NOMO-1 treated with DMSO at 0.1 percent for 48 hours (cell line): ENCODE results near the gene HOXD8.

Source experiments
- DNase-seq: peaks from one replicate; lab custom pipeline; 2025; ENCODE audit not compliant: unreplicated experiment; lab: John Stamatoyannopoulos, UW

HOXD8 gene

DNA sequence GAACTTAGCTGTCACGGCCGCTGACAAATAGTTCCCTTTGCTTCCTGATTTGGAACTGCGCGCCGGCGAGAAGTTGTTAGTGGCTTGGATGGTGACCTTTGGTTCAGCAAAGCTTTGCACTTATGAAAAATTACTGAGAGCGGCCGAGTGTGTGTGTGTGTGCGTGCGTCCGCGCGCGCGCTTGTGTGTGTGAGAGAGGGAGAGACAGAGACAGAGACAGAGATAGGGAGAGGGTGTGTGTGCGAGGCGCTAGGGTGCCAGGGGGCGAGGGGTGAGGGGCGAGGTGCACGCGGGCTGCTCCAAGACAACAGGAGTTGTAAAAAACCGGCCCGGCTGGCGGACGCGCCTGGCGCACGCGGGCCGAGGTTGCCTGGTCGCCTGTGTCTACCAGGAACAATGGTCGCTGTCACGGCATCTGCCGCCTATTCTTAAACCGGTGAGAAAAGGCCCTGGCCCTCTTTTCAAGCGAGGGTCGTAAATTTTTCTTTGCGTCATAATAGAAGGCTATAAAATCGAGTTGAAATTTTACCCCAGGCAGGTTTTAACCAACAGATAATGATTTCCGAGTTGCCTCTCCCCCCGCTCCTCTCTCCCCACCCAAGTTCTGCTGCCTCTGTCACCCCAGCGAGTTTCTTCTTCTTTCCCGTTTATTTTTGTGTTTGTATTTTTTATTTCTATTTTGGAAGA lies 28.1 kb downstream of the HOXD8 start:
- DNase-seq = no peak

DNA sequence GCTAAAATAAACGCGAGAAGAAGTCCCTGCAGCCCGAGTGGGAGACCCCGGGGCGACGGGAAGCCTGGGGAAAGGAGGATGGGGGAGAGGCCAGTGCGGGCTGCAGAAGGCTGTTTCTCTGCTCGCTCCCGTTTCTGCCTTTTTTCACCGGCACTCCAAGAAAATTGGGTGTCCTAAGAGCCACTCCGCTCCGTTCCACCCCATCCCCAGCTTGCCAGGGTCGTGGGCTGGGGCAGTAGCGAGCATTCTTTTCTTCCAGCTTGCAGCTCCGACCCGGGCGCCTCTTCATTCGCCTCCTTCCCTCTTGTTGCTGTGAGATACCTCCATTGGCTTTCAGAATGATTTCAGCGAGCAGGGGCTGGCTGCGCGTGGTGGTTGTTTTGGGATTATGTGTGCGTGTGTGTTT lies 28.7 kb downstream of the HOXD8 start:
- no peak for DNase-seq

DNA sequence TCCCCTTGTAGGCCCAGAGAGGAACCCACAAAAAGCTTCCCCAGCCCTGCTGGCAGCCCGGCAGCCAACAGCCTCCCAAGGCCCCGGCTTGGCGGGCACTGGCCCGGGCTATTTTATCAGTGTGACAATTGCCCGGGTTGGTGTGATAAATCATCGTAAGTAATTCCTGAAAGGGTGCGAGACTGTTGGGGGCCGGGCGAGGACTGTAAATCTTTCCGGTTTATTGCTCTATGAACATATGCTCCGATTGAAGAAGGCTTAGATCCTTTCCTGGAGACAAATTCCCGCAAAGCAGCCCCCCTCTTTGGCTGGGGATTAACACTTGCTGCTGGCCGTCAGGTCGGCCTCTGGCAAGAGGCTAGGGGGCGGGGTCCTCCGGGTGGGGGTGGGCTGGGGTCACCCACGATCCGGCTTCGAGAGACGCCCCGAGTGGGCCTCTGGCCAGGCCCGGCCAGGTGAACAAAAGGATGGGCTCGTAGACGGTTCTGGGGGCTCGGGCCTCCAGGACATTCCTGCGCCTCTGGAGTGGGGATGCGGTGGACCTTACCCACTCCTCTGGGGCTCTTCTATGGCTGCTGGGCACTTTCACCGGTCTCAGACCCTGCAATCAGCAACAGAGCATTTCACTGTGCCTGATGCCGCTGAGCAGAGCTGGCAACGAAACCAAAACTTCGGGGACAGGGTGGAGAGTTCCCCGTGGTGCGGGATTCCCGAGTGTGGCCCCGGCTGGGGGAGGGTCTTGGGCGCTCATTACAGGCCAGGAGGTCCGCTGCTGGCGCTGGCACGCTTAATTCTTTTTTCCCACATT lies 29.6 kb downstream of the HOXD8 start:
- DNase-seq = no peak

DNA sequence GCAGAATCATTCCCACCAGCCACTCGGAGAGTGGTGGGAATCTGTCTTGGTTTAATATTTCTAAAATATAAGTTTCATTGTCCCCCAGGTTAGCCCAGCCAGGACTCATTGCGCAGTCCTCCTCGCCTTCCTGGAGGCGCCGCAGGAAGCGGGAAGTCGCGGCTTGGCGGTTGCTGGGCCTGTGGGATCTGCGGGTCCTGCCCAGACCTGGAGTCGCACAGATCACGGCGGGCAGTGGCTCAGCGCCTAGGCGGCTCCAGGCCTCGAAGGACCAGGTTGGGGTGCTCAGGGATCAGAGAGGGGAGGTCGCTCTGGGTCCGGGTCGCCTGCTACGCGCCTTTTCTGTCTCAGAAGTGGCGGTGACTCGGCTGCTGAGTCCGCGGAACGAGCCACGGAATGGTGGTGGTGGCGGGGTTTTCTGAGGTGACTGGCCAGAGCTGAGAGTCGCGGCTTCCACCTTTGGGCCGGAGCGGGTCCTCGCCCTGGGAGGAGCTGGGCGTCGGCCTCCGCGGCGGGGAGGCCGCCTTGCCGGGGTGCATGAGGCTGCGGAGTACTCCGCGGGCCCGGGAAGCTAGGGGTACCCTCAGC lies 30.3 kb downstream of the HOXD8 start:
- no peak for DNase-seq

DNA sequence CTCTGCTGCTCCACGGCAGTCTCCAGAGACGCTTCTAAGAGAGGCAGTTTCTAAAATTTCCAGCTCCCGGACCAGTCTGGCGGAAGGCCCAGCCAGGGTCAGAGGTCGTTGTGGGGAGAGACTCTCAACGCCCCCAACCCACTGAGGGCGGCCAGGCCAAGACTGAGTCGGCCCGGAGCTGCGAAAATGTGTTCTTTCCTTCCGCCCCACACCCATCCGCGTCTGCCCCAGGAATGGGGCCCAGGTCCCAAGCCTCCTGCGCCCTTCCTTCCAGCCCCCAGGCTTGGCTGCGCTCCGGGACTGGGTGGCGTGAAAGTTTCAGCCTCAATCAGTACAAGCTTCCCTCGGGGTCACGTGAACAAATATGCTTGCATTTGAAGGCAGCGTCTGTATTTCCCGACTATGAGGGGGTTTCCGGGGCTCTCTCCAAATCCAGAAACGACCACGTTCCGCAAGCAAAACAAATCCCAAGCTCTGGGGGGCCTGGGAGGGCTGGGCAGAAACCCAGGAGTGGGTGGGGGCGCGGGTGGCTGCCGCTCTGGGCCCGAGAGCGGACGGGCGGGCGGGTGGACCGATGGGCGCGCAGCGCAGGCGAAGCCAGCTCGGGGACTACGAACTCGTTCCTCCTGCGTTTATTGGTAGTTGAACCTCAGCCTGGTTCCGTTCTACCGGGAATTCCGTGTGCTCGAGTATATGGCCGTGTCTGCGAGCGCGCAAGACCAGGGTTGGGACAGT lies 30.9 kb downstream of the HOXD8 start:
- DNase-seq = no peak

DNA sequence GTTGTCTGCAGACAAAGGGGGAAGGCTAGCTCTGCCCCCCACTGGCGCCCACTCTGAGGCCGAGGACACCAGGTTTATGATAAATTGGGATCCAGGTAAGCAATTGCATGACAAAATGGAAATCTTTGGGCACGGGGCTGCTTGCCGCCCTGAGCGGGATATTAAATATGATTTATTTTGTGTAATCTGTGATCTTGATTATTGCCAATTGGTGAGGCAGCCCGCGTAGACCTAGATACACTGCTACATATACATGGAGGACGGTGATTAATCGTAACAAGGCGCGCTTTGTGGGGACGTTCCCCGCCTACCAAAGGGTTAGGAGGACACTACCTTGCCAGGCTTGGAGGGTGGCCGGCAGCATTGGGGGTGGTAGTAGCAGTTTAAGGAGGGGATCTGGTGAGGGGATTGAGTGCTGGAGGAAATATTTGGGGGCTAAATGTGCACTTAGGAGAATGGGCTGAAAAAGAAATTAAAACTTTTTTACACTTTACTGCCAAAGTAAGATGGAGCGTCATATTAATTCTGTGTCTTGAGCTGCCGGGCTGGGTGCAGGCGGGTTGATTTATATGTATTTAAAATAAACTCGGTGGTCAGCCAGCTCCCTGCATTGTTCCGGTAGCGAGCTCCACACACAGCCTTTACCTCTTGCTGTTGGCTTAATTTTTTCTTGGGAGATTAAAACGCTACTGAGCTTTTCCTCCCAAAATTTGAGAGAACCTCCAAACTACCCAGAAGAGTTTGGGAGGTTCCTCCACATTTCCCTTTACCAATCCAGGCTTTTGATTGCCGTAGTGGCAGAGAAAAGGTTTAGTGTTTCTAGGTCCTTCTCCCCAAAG lies 31.7 kb downstream of the HOXD8 start:
- no peak for DNase-seq

DNA sequence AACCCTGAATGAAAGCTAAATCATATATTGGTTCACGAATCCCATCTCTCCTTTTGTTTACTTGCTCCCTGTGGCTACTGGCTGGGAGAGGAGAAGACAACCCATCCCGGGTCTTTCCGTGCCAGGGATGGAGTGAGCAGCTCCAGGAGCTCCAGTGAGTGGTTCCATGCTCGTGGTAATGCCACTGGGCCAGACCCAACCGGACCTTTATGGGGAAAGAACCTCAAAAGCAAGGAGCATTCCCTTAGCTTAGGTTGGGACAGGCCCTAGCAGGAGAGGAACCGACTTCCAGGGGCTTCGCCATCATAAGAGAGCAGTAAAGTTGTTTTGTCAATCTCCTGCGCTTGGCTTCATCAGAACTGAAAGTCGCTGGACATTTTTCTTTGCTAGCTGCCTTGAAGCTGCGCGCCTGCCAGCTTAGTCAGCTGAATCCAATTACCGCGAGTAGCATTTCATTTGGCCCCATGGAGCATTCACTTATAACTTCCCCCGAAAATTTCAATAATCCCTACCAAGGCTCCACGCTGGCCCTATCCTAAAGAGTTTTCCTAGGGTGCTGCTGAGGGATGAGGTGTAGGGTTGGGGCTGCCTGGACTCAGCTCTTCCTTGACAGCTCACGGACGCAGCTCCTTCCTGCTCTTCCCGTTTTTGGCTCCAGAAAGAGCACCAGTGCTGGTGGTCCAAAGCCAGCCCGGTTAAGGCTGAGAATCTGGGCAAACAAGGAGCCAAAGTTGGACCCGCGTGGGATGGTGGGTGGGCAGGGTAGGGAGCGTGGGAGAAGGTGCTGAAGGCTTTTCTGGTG lies 32.5 kb downstream of the HOXD8 start:
- DNase-seq = no peak

DNA sequence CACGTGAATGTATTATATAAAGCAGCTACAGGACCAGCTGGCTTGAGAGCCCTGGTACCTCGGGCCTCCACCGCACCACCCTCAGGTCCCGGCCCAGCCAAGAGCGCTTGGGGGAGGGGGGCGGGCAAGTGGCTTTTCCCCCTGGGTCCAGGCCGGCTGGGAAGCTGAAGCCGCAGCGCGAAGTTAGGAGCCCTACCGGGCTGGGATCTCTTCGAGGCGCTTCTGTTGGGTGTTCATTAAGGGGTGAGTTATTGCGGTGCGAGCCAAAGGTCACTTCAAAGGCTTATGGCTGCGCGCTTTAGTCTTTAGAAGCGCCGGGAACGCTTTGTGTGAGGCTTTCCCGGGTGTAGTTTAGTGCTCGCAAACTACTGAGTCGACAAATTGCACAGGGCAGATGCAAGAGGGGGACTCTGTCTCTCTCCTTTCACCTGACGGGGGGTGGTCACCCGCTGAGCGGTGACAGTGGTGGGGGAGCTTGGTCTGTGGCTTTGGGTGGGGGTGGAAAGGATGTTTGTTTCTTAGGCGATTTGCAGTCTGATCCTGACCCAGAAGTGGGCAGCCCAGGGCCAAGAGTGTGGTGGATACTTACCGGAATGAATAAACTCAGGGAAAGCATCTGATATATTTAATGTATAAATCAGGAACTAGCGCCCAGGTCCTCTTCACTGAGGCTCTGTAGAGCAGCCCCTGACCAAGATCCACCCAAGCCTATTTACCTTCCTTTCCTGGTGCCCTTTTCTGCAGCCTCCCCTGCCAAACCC lies 33.6 kb downstream of the HOXD8 start:
- DNase-seq = no peak

DNA sequence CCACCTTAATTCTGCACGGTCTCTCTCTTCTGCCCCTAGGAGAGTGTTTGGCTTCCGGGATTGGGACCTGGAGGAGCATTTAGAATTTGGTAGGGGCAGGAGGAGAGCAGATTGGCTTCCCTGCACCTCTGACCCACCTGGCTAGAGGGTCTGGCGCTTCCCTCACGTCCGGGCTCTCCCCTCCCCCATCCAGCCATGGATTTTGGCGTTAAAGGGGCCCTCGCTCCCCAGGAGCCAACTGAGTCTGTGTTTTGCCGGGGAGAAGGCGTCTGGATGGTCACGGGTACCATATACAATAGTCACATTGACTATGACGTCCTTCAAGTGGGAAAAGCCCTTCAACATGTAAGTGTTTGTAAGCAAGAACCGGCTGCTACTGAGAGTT lies 34.2 kb downstream of the HOXD8 start:
- DNase-seq = no peak

DNA sequence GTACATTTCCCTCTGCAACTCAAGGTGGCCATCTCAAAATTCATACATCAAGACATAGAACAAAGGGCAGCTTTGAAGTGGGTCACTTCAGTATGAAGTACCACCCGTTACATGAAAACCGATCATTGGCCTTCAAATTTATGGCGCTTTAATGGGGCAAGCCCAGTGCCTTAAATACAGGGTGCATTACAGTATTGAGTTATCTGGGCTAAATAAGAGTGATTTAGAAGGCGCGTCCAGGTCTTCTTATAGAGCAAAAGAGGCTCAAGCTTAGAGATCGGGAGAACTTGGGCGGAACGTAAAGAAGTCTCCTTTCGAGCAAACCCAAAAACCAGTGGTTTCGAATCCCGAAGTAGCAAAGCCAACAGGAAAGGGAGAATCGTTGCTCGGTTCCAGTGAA lies 34.7 kb downstream of the HOXD8 start:
- DNase-seq = no peak

DNA sequence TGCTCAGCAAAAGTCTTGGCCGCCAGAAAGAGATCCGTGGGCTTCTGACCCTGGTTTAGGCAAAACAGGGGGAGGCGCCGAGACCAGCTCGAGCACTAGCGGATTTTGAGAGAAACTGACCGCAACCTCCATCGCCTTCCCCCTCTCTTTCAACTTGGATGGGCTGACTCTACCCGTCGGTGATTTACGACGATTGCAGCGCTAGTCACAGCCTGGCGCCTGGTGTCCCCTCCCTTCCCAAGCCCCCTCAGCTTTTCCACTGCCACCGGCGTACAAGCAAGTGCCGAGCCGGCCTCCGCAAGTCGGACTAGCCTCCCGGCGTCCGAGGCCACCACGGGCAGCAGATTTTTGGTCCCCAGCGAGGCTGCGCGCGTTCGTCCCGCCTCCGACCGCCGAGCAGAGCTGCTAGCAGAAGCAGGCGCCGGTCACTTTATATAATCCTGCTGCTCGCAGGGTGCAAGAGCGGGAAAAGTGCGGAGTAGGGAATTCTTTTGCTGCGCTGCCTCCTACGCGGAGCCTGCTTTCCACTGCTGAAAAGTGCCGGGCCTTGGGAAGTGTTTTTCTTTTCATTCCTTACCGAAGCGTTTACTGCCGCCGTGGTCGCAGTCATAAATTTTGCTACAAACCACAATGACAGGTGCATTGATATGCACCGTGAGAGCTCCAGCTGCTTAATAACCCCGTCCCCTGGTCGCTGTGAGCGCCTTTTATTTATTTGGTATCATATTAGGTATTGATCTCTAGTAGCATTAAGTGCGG lies 35.3 kb downstream of the HOXD8 start:
- DNase-seq = no peak

DNA sequence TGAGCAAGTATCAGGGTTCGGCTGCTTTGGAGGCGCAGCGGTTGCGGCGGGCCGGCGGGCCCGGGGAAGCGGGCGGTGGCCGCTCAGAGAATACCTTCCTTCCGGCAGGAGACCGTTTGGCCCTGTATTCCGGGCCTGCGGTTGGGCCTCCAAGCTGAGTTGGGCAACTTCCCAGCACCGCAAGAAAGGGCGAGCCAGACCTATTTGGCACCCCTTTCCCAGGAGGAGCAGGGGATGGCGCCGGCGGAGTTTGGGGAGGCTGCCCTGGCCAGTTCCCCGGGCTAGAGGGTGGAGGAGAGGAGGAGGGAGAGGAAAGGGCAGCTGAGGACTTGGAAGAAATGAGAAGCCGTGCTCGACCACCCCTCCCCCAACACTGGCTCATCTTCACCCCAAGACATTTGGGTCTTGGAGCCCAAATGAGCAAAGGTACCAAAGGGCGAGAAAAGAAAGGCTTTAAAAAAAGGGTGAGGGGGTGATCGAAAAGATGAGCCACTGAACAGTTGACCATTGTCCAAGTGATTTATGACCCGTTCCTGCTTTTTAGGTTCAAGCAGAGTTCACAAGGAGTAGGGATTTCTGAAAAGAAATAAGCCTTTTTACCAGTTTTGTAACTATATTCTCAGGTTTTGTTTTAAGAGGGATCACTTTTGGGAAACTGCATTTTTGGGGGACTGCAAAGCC lies 36.0 kb downstream of the HOXD8 start:
- no peak for DNase-seq

DNA sequence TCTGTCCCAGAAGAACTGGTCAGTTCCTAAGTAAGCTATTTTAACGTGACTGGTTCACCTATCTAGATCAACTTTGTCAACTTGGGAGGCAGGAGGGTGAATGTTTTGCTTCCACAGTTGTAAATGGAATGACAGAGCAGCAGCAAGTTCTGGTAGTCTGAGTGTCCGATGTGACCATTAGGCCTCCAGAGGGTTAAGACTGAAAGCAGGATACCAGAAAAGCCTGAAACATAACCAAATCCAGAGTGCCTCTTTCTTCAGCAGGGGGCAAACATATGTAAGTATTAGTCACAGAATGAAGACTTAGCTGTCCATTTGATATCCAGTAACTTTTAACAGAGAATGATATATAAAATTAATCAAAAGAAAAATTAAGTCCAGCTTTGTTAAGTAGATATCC lies 36.8 kb downstream of the HOXD8 start:
- DNase-seq = no peak

DNA sequence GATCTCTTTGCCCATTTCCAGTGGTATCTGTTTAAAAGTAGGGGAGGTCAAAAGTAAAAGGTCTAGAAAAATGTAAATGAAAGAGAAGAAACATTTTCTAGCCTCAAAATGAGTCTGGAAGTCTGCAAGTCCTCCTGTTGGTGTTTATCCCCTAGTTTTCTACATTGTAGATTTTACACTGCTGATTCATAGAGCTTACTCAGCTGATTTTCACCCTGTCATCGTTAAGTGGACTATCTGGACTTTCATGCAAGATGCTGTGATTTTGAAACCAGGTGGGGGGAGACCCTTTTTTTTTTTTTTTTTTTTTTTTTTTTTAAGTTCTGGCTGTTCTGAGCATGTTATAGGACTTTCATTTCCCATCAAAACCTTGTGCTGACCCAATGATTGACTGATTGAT lies 37.9 kb downstream of the HOXD8 start:
- DNase-seq = no peak

DNA sequence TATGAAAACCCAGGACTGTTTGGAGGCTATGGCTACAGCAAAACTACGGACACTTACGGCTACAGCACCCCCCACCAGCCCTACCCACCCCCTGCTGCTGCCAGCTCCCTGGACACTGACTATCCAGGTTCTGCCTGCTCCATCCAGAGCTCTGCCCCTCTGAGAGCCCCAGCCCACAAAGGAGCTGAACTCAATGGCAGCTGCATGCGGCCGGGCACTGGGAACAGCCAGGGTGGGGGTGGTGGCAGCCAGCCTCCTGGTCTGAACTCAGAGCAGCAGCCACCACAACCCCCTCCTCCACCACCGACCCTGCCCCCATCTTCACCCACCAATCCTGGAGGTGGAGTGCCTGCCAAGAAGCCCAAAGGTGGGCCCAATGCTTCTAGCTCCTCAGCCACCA lies 39.7 kb downstream of the HOXD8 start:
- DNase-seq = no peak

DNA sequence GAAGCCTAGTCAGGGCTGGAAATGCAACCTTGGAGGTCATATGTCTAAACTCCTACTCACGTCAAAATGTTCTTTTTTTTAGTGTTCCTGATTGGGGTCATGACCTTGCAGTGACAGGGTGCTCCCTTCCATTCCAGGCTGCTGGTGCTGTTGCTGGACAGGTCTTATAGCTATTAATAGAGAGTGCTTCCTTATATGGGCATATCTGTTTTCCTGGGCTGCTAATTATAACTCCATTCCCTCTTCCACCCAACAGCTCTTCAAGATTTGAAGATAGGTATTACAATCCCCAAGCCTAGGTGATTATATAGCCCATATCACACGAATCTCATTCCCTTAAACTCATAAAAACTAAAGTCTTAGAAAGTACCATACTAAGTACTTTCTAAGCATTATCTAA lies 40.2 kb downstream of the HOXD8 start:
- DNase-seq = no peak

DNA sequence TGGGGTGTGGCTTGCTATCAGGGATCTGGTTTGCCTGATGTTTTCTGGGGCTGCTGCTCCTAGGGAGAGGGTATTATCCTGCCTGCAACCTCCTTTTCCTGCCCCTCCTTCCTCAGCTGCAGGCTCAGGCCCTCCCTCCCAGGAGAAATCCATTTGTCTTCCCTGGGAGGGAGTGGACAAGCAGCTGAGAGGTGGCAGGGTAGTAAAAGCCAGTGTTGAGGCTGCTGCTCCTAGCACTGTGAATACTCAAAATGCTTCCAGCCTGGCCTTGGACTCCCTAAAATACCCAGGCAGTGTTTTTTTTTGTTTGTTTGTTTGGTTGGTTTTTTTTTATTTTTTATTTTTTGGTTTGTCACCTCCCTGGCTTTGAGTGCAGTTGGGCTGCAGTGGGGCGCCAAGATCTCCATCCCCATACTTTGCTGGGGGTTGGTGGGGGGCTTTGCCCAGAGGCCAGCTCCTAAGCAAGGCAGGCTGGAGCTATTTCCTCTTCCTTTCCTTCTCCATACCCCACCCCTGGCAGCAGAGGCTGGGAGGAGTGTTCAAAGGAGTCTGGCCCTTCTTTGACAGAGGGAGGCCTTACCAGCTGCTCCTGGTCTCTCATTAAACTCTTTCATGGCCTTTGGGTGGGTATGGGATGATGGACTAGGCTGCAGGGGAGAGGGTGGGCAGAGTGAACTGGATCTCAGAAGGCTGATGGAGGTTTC lies 41.2 kb downstream of the HOXD8 start:
- DNase-seq = no peak
